ENCODE data around the gene TMEM132D.
"Not testable (repeated sequence)": the region's sequence is repeated elsewhere in the genome, so short reads cannot be mapped to it uniquely, and the experiment has no call there.

TMEM132D gene

DNA sequence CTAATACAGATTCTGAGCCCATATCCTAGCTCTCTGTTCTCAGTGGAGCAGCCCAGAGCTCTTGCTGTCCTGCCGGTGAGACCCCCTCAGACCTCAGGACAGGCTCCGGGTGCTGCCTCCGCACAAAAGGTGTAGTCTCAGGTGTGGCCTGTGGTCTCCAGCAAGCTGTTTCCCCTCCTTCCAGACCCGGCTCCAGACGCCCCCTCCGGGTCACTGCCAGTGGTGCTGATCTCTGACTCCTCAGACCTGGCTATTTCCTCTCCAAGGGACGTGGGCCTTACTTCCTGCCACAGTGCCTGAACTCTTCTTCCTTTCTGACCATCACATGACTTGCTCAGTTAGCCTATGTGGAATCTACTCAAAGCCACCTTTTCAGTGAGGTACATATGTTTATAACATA is 713.0 kb downstream of the TMEM132D start:
- TF ChIP-seq, protein P1, sequence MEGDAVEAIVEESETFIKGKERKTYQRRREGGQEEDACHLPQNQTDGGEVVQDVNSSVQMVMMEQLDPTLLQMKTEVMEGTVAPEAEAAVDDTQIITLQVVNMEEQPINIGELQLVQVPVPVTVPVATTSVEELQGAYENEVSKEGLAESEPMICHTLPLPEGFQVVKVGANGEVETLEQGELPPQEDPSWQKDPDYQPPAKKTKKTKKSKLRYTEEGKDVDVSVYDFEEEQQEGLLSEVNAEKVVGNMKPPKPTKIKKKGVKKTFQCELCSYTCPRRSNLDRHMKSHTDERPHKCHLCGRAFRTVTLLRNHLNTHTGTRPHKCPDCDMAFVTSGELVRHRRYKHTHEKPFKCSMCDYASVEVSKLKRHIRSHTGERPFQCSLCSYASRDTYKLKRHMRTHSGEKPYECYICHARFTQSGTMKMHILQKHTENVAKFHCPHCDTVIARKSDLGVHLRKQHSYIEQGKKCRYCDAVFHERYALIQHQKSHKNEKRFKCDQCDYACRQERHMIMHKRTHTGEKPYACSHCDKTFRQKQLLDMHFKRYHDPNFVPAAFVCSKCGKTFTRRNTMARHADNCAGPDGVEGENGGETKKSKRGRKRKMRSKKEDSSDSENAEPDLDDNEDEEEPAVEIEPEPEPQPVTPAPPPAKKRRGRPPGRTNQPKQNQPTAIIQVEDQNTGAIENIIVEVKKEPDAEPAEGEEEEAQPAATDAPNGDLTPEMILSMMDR (conservative IDR thresholded peaks at IDR 0.05; ENCODE audit: low read depth): no peak
- DNase-seq (ENCODE audit: low spot score): no peak
- CTCF ChIA-PET: no interaction called here
- POLR2A ChIA-PET (ENCODE audit: low non-redundant PET): no interaction called here
- no peak overlapping the region for H3K27ac ChIP-seq

DNA sequence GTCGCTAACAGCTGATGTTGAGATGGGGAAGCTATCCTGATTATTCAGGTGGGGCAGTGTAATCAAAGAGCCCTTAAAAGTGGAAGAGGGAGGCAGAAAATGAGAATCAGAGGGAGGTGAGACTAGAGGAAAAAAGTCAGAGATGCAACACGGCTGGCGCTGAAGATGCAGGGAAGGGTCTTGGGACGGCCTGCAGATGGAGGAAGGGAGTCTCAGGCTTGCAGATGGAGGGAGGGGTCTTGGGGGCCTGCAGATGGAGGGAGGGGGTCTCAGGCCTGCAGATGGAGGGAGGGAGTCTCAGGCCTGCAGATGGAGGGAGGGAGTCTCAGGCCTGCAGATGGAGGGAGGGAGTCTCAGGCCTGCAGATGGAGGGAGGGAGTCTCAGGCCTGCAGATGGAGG is 713.9 kb downstream of the TMEM132D start:
- CTCF ChIA-PET: not testable (repeated sequence)

GRCh38 chr12:129186952-129187351 is 716.9 kb downstream of the TMEM132D start:
- CTCF ChIA-PET: no interaction called here
- POLR2A ChIA-PET (ENCODE audit: low non-redundant PET): no interaction called here
- H3K27ac ChIP-seq: no peak overlapping the region
- DNase-seq (ENCODE audit: low spot score): no peak
- TF ChIP-seq, protein P1 (conservative IDR thresholded peaks at IDR 0.05; ENCODE audit: low read depth): no peak

More for the DNA sequence above, 713.9 kb downstream of the TMEM132D start:
- POLR2A ChIA-PET (ENCODE audit: low non-redundant PET); H3K27ac ChIP-seq; DNase-seq (ENCODE audit: low spot score): not testable (repeated sequence)

DNA sequence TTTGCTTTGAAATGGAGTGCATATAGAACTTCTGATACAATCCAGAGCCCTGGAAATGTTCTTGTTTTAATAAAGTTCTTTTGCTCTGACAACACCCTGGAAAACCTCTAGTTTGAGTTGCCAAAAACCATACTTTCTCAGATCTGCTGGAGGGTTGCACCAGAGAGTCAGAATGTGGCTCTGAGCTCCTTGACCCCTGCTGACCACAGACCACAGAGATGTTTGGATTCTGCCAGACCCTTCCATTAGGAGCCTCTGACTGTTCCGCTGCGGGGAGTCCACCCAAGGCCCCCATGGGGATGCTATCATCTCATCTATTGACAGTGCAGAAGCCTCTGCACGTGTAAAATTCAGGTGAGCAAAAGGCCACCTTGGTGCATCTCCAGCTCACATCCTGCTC is 718.0 kb downstream of the TMEM132D start:
- no peak overlapping the region for H3K27ac ChIP-seq
- POLR2A ChIA-PET (ENCODE audit: low non-redundant PET): no interaction called here
- DNase-seq (ENCODE audit: low spot score): no peak
- TF ChIP-seq, protein P1 (conservative IDR thresholded peaks at IDR 0.05; ENCODE audit: low read depth): no peak
- CTCF ChIA-PET: no interaction called here

DNA sequence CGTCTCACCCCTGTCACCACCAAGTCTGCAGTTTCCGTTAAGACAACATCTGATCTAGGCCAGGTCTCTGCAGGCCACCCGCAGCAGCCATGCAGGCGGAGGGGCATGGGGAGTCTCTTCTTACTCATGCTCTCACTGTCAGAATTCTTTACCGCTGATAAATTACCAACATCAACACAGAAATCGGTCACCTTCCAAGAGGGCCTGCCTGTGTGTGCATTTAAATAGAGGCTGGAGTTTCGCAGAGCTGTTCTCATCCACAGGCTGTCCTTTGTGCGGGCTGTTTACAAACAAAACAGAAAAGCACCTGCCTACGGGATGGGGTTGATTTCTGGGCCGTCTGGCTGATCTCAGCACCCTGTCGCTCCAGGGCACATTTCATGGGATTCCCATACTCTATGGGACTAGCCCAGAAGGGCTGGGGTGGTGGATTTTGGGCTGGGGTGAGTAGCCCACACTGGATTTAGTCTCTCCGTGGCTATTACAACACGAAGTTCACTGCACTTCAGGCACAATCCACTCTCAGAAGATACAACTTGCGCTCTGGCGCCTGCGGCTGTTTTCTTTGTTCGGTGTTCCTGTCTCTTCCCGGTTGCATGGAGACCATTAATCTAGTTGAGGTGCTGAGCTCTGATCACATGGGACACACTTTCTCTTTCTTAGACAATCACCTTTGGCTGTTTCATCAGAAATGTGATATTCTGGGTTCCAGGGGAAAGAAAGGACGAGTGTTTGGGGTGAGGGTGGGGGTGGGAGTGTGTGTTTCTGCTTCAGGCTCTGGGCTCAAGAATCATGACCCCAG is 719.5 kb downstream of the TMEM132D start:
- POLR2A ChIA-PET (ENCODE audit: low non-redundant PET): no interaction called here
- H3K27ac ChIP-seq: no peak overlapping the region
- no peak for DNase-seq (ENCODE audit: low spot score)
- CTCF ChIA-PET: no interaction called here
- TF ChIP-seq, protein P1 (conservative IDR thresholded peaks at IDR 0.05; ENCODE audit: low read depth): no peak

DNA sequence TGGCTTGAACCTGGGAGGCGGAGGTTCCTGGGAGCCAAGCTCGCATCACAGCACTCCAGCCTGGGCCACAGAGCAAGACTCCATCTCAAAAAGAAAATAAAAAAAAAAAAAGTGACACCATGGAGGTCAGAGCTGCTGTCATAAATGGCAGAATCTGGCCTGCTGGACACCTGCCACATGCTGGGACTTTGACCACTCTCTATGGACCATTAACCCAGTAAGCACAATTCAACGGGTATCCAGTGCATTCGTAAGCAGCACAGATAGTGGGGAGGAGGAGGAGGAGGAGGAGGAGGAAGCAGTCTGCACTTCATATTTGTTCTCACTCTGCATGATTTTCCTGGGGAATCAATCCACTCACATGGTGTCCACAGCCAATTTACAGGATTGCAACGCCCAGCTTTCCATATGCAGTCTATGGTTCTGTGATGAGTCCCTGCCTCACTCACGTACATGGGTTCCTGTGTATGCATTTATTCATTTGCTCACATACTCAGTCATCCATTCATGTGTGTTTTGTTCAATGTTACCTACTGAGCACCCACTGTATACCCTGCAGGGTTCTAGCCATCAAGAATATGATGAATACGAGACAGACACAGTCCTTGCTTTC is 723.8 kb downstream of the TMEM132D start:
- DNase-seq (ENCODE audit: low spot score): no peak
- ChIA-PET POLR2A (ENCODE audit: low non-redundant PET) (no interaction called here), CTCF (no interaction called here)
- TF ChIP-seq, protein P1 (conservative IDR thresholded peaks at IDR 0.05; ENCODE audit: low read depth): no peak
- no peak overlapping the region for H3K27ac ChIP-seq

GRCh38 chr12:129169928-129170327 is 733.9 kb downstream of the TMEM132D start:
- ChIA-PET POLR2A (ENCODE audit: low non-redundant PET) (no interaction called here), CTCF (no interaction called here)

More at GRCh38 chr12:129169928-129170327, 733.9 kb downstream of the TMEM132D start:
- TF ChIP-seq, protein P1 (conservative IDR thresholded peaks at IDR 0.05; ENCODE audit: low read depth): no peak
- no peak overlapping the region for H3K27ac ChIP-seq
- DNase-seq (ENCODE audit: low spot score): no peak

Data from RWPE1 (cell line).